AG10803 (cell line): ENCODE results near the gene ADAM12.

Experiments
- DNase-seq: peaks from one replicate; pipeline ENCODE4 v3.0.0; 2010; ENCODE audit warnings: low read depth
- H3K4me3 ChIP-seq: 2 replicates; pipeline ENCODE4 v1.5.1; 2011; ENCODE audit warnings: mild to moderate bottlenecking, low read length, control low read depth
- TF ChIP-seq, protein P1 (sequence below): conservative IDR thresholded peaks from 2 replicates; pipeline ENCODE4 v1.5.1; 2011; ENCODE audit warnings: mild to moderate bottlenecking, low read length, control low read depth, inconsistent platforms

ADAM12 gene

DNA sequence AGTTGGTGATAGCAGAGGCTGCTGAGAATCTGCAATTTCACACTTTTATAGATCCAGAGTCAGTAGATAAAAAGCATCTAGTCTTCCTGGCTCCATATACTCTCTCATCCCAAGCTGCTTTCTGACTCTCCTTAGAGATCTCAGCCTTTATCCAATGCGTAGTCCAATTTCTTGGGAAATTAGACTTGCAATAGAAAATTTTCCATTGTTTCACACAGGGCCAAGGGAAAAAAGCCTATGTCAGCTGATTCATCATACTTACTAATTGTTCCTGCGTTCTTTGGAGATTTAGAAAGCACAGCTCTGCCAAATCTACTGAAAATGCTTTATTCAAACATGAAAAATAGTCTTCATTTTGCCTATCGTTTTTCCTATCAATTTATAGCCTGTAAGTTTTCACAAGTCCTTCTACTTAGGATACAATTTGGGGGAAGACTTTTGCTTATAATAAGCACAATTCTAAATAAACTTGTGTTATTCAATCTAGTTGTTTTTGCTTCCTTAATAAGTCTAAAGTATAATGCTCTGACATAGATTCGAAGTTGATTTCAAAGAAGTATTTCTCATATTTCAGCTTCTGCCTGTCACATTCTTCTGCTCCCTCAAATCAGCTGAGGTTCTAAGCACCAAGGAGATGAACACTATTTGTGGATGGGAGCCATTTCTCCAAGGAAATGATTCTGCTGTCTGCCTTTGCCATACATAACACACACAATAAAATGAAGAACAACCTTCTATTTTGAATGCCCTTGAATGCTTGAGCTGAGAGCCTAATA is 165.4 kb downstream of the ADAM12 start:
- peak; percentile 62 for DNase-seq
- H3K4me3 ChIP-seq, result no peak overlapping the region
- TF ChIP-seq, protein P1, sequence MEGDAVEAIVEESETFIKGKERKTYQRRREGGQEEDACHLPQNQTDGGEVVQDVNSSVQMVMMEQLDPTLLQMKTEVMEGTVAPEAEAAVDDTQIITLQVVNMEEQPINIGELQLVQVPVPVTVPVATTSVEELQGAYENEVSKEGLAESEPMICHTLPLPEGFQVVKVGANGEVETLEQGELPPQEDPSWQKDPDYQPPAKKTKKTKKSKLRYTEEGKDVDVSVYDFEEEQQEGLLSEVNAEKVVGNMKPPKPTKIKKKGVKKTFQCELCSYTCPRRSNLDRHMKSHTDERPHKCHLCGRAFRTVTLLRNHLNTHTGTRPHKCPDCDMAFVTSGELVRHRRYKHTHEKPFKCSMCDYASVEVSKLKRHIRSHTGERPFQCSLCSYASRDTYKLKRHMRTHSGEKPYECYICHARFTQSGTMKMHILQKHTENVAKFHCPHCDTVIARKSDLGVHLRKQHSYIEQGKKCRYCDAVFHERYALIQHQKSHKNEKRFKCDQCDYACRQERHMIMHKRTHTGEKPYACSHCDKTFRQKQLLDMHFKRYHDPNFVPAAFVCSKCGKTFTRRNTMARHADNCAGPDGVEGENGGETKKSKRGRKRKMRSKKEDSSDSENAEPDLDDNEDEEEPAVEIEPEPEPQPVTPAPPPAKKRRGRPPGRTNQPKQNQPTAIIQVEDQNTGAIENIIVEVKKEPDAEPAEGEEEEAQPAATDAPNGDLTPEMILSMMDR, result no peak

DNA sequence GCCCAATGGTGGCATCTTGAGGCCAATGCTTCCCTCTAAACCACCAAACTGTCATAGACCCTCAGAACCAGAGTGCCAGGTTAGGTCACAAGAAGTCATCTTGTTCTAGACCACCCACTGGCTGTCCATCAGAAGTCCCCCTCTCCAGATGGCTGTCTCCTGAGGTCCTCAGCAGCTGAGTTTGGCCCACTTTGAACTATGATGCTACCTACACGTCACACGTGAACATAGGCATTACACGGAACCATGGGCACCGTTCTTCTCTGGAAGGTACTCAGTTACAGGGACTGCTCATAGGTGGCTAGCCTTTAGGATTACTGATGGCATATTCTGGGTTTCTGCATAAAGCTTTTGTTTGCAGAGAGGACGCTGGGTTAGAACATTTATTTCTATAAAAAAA is 166.4 kb downstream of the ADAM12 start:
- TF ChIP-seq, protein P1, result no peak
- no peak overlapping the region for H3K4me3 ChIP-seq
- no peak for DNase-seq

DNA sequence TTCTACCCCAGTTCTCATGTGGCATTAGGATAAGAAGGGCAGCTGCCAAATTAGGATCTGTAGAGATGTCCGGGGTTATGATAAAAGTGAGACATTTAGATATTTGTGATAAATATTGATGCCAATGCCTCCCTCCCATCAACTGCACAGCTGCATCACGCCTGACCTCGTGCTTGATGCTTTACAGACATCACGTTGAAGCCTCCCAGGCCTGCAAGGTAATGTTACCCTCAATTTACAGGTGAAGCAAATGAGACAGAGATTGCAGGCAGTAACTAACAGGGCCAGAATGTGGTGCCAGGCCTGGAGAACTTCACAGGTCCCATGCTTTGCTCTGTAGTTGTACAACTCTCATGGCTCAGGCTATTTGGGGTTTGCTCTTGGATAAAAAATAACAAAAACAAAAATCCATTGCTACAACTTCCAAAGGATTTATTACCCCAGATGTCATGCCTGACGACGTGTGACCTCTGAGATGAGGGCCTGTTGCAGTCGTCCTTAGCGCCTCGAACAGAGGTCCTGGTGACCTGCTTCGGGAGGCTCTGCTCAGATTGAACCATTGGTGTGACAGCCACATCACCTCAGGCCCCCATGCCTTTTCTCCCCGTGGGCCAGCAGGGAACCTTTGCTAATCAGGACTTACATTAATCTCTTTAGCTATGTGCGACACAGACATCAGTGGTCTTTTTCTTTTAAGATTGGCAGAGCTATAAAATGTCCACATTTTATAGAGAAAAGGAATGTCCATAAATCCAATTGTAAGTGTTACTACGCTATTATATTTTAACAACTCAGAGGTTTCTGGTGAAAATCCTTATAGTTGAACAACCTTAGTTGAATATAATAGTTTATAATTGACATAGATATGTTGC is 169.3 kb downstream of the ADAM12 start:
- DNase-seq, result no peak
- TF ChIP-seq, protein P1, result no peak
- H3K4me3 ChIP-seq, result no peak overlapping the region

DNA sequence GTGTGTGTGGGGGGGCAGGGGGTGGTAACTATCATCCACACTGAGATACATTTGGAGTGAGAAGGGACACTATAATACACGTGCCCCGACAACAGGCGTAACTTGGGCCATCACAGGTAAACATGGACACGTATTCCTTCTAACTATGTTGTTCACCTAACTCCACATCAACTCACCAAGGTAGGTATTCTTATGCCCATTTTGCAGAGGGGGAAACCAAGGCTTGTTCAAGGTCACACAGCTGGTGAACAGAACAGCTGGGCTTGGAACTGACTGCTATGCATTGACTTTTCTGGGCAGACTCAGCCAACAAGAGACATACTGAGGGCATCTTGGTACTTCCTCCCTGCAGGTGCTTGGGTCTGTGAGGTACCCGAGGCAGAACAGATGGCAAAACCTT is 170.1 kb downstream of the ADAM12 start:
- H3K4me3 ChIP-seq, result no peak overlapping the region
- TF ChIP-seq, protein P1, result no peak
- no peak for DNase-seq

DNA sequence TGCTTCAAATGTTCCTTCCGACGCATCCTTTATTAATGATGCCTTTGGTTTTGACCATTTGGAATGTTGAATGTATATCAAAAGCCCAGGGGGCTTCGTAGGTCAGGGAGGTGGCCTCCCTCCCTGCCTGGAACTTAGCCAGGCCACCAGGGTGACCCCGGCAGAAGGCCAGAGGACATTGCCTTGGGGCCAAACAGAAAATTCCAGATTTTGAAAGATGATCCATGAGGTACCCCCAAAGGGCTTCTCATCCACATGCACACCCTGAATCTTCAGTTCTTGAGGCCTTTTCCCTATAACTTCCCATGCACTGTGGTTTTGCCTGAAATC is 171.7 kb downstream of the ADAM12 start:
- DNase-seq, result no peak
- H3K4me3 ChIP-seq, result no peak overlapping the region
- TF ChIP-seq, protein P1, result no peak

DNA sequence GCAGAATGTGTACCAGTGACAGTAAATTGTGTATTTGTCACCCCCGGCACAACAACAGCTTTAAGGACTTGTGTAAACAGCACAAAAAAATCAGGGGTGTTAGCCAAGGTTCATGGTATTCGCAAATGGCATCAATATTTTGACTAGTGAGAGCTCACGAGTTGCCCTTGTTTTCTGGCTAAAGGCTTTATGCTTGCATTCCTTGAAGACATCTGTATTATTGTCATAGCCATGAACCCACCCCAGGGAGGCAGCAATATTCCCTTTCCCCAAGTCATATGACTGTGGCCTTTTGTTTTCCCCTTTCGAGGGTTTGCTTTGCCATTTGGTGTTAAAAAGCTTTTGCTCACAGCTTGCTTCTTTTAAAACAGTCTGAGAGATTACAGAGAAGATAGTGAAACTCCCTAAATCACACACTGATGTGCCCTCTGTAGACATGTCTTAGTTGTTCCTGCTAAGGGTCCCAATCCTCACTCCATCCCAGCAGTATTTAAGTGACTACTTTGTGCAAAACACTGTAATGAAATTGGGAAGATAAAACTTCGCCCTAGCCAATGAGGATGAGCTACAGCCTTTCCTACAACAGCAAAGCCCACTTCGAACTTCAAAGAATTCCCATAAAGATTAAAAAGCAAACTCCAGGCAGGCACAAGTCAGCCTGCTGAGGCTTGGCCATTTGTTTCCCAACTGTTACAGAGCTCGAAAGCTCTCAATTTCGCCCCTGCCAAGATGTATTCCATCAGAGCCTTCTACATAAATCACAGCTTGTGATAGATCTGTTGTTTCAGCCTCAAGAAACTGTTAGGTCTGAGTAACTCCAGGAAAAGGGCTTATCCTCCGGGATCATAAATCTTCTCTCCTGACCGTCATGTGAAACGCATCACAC is 172.3 kb downstream of the ADAM12 start:
- no peak overlapping the region for H3K4me3 ChIP-seq
- TF ChIP-seq, protein P1, result no peak
- DNase-seq, result peak; percentile 78
